Heart left ventricle (tissue), 16 donors: ENCODE measurements around the gene HS6ST1. TPM values are rescaled to one million over a fixed set of nuclear protein-coding genes. Genes with fewer than 3 reads are reported as not detected.
A peak's percentile ranks its signal among the peaks of the same experiment; 100 is the strongest.

Source experiments
- ATAC-seq, 4 donors: fragments of 200-7000 bp; cut with Tn5 transposase; one replicate each; pipeline ENCODE4 v1.9.1; 2020 to 2022; ENCODE audit warnings: moderate library complexity in 4 of 4, mild to moderate bottlenecking in 3 of 4, moderate number of reproducible peaks in 1 of 4
- DNase-seq, 5 donors: peaks; one replicate each; pipeline ENCODE4 v3.0.0-alpha.2; 2020
- H3K27ac ChIP-seq, 12 donors: fragments of 200-600 bp; sonication (generic) in 4 of 12; one replicate each; pipeline versions ENCODE4 v1.5.0 to v1.8.0; 2016 to 2022; ENCODE audit warnings: mild to moderate bottlenecking in 2 of 12
- H3K27me3 ChIP-seq, 9 donors: fragments of 200-600 bp; sonication (generic) in 2 of 9; one replicate each; pipeline versions ENCODE4 v1.5.1 to v1.8.0; 2016 to 2022; ENCODE audit warnings: mild to moderate bottlenecking in 3 of 9
- H3K36me3 ChIP-seq, 9 donors: fragments of 200-600 bp; sonication (generic) in 2 of 9; one replicate each; pipeline versions ENCODE4 v1.5.0 to v1.8.0; 2018 to 2022; ENCODE audit warnings: mild to moderate bottlenecking in 2 of 9
- H3K4me1 ChIP-seq, 12 donors: fragments of 200-600 bp; sonication (generic) in 4 of 12; one replicate each; pipeline versions ENCODE4 v1.5.0 to v1.8.0; 2016 to 2022; ENCODE audit warnings: mild to moderate bottlenecking in 3 of 12
- H3K4me3 ChIP-seq, 12 donors: fragments of 200-600 bp; sonication (generic) in 4 of 12; one replicate each; pipeline versions ENCODE4 v1.5.0 to v1.8.0; 2017 to 2022; ENCODE audit warnings: mild to moderate bottlenecking in 9 of 12, moderate library complexity in 4 of 12
- H3K9me3 ChIP-seq, 12 donors: fragments of 200-600 bp; sonication (generic) in 4 of 12; one replicate each; pipeline versions ENCODE4 v1.5.0 to v1.8.0; 2016 to 2022; ENCODE audit warnings: mild to moderate bottlenecking in 1 of 12
- CTCF ChIP-seq, 12 donors: fragments of 200-600 bp; sonication (generic) in 4 of 12; IDR thresholded peaks; one replicate each; pipeline versions ENCODE4 v1.5.0 to v1.8.0; 2018 to 2022; ENCODE audit warnings: antibody characterized with exemption in 12 of 12, mild to moderate bottlenecking in 5 of 12
- POLR2A ChIP-seq, 2 donors: fragments of 450-650 bp; IDR thresholded peaks; one replicate each; pipeline ENCODE4 v1.6.1; 2017; ENCODE audit warnings: antibody characterized with exemption in 2 of 2, mild to moderate bottlenecking in 2 of 2, moderate library complexity in 2 of 2
- whole genome bisulfite sequencing, 4 donors: extraction: QIAGEN DNeasy Blood & Tissue Kit in 2 of 4; methylation state at CpG; one replicate each; pipeline versions ENCODE4 v1.1.5 to v1.1.7; 2013 to 2018; 5-methylcytosine and 5-hydroxymethylcytosine counted together
- intact Hi-C, 10 donors: fragments of 100-400 bp; cut with DNase I; formaldehyde crosslinking; loops; one replicate each; pipeline versions ENCODE4 v1.11.1 to v1.14.2; 2022
- polyA plus RNA-seq, 2 donors: library from polyadenylated mRNA; stranded (reverse); fragments of 200-250 nt; gene quantifications; one replicate each; pipeline ENCODE4 v1.2.3, GENCODE V29; 2013
- total RNA-seq, 9 donors: library from RNA; depleted of rRNA in 2 of 9; stranded (reverse); fragments of >200 nt in 2 of 9; fragmentation: NEBNext Ultra II Directional in 3 of 9; extraction: Animal tissue kit (Norgen Biotek cat#: 25700) in 3 of 9; gene quantifications; one replicate each; pipeline versions ENCODE4 v1.1.0 to v1.2.4, GENCODE V29; 2016 to 2023
- donor health status: ischemic (EF 13 %, LVEDD 7.1; RV severe dilation, severe dysfunction).
- donor health status: healthy with polysubstance abuse.
- donor health status: DM: no; HTN: yes; CAD: no.
- donor health status: DM: no; HTN: no; CAD: no.
- donor health status: ischemic (EF 25% LVEDD 6.9; RV normal size, moderate dysfunction).
- donor health status: ischemic (EF 25% LVEDD 5.7; RV mildly dilated, moderate dysfunction).
- donor health status: healthy.
- donor health status: DM: yes; HTN: yes; CAD: no.
- donor health status: ischemic (EF 35%, LVEDD 5.7; RV mildly dilated, moderate dysfunction).
- donor health status: nonischemic (EF 11% LVEDD 7.7; RV severe dilation, severe dysfunction).
- donor health status: DM: yes; HTN: yes; CAD: no.
- donor health status: PGD.
- donor health status: ischemic (EF 29% LVEDD 5.4; RV normal size, mild dysfunction).
- donor health status: nonischemic (EF 23%, LVEDD 6.1; RV moderate dilation, normal function).

The HS6ST1 gene
- total and polyA plus RNA-seq, 11 donors, result 15.6 to 87.3 (median 24.9) TPM

DNA sequence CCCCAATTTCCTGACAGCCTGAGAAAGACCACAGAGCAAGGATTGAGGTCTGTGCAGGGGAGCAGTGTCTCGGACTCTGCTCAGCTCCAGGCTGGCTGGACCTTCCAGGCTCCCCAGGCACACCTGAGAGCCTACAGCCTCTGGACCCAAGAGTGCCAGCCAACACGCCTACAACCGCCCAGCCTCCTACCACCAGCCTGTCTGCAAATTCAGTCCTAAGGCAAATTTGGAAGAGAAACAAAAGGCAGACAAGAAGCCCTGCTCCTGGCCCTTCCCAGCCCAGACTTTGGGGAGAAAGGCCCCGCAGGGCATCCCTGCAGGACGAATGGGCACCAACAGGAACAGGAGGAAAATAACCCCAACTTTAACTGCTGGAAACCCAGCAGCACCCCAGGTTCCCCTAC lies 1.9 kb downstream of the HS6ST1 start:
- TF ChIP-seq POLR2A (IDR thresholded peaks at IDR 0.05), result no peak
- TF ChIP-seq CTCF (IDR thresholded peaks at IDR 0.05), result no peak
- H3K27me3 ChIP-seq, result no peaks in the 10 kb centered on the region
- peak overlapping the region in 11 of 12 donors; percentile 54 to 92 (median 70) for H3K4me3 ChIP-seq
- no peak for ATAC-seq
- H3K4me1 ChIP-seq, result peaks cover 3 to 62% (median 29%) of the 10 kb centered on the region in 12 donors
- DNase-seq, result peak in 2 of 5 donors; percentile 13 to 33
- no peaks in the 10 kb centered on the region for H3K9me3 ChIP-seq
- intact Hi-C loops, result loop anchor here in 9 of 10 donors (5.0 to 10.0 kb wide), 7 partner anchors 34 to 142 kb away; no protein-coding TSS in a partner anchor
- WGBS, 4 donors, result 60 to 72% (median 63%) methylated on average over 4 to 5 of the region's 5 CpGs
- no peaks in the 10 kb centered on the region for H3K36me3 ChIP-seq
- peak overlapping the region in 1 of 12 donors; percentile 36 for H3K27ac ChIP-seq

GRCh38 chr2:128315829-128316776 lies 2.6 kb downstream of the HS6ST1 start:
- H3K27ac ChIP-seq, result peak overlapping the region in 1 of 12 donors; percentile 36
- no peaks in the 10 kb centered on the region for H3K36me3 ChIP-seq
- WGBS, 4 donors, result 76 to 80% (median 79%) methylated on average over 17 to 20 of the region's 20 CpGs
- TF ChIP-seq CTCF (IDR thresholded peaks at IDR 0.05) (no peak), POLR2A (IDR thresholded peaks at IDR 0.05) (no peak)
- DNase-seq (peak in 3 of 5 donors; percentile 8 to 57 (median 15)), ATAC-seq (no peak)
- peak overlapping the region in 10 of 12 donors; percentile 8 to 92 (median 72) for H3K4me3 ChIP-seq
- intact Hi-C loops, result loop anchor here in 9 of 10 donors (5.0 to 10.0 kb wide), 7 partner anchors 34 to 141 kb away; no protein-coding TSS in a partner anchor
- H3K9me3 ChIP-seq, result no peaks in the 10 kb centered on the region
- H3K27me3 ChIP-seq, result no peaks in the 10 kb centered on the region
- H3K4me1 ChIP-seq, result peaks cover 0 to 63% (median 24%) of the 10 kb centered on the region in 12 donors

DNA sequence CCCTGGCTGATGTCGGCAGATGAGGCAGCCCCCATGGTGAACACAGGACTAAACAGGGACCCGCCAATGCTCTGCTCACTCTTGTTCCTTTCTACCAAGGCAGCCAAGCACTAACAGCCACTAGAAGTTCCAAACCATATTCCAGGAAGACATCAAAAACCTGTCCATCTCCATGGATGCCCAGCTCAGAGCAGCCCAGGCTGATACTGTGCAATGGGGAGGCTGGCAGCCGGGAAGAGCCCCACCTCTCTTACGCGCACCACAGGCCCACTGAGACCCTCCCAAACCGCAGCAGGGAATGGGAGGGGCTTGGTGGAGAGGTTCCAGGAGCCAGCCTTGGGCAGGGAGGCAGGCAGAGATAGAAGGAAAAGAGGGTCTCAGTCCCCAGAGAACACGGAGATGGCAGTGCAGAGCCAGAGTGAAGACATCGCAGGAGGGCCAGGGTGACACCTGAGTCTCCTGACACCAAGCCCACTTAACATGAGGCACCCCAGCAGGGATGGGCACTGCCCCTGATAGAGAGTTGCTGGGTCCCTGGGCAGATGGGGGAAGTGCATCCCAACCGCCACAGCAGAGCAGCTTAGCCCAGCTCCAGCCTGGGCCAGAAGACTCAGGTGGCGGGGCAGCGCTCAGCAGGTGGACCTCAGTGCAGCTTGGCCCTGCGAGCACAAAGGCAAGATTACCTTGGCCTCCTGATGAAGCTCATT lies 3.4 kb downstream of the HS6ST1 start:
- H3K9me3 ChIP-seq, result no peaks in the 10 kb centered on the region

More for the DNA sequence above, 3.4 kb downstream of the HS6ST1 start:
- WGBS, 4 donors, result 88 to 93% (median 89%) methylated on average over 9 to 12 of the region's 12 CpGs
- Histone ChIP-seq H3K4me1 (peaks cover 0 to 71% (median 27%) of the 10 kb centered on the region in 12 donors), H3K27me3 (no peaks in the 10 kb centered on the region), H3K36me3 (no peaks in the 10 kb centered on the region), H3K4me3 (peak overlapping the region in 1 of 12 donors; percentile 92), H3K27ac (no peak overlapping the region)
- no peak for TF ChIP-seq POLR2A (IDR thresholded peaks at IDR 0.05)
- no peak for TF ChIP-seq CTCF (IDR thresholded peaks at IDR 0.05)
- ATAC-seq (no peak), DNase-seq (peak in 3 of 5 donors; percentile 4 to 30 (median 11))
- intact Hi-C loops, result loop anchor here in 9 of 10 donors (5.0 to 10.0 kb wide), 7 partner anchors 33 to 140 kb away; no protein-coding TSS in a partner anchor
